NCI-H1417 treated with DMSO at 0.1 percent for 48 hours (cell line): ENCODE results near the gene POLR3A.
"Not testable (repeated sequence)": the region's sequence is repeated elsewhere in the genome, so short reads cannot be mapped to it uniquely, and the experiment has no call there.

Experiments used
- DNase-seq: peaks from one replicate; lab custom pipeline; 2025; lab: John Stamatoyannopoulos, UW

POLR3A gene

GRCh38 chr10:78019264-78019663 is 10.1 kb downstream of the POLR3A start:
- DNase-seq: no peak

- no peak for DNase-seq
These were observed 11.5 kb downstream of the POLR3A start for GRCh38 chr10:78017856-78018255.

GRCh38 chr10:78015546-78015945 is 13.8 kb downstream of the POLR3A start:
- no peak for DNase-seq

GRCh38 chr10:78013564-78013963 is 15.8 kb downstream of the POLR3A start:
- no peak for DNase-seq

GRCh38 chr10:78011065-78011464 is 18.2 kb downstream of the POLR3A start:
- DNase-seq: no peak

GRCh38 chr10:78010278-78010677 is 19.0 kb downstream of the POLR3A start:
- DNase-seq: no peak

- no peak for DNase-seq
These were observed 19.7 kb downstream of the POLR3A start for GRCh38 chr10:78009662-78010061.

- no peak for DNase-seq
These were observed 22.1 kb downstream of the POLR3A start for GRCh38 chr10:78007172-78007571.

GRCh38 chr10:78004215-78005026 is 24.9 kb downstream of the POLR3A start:
- DNase-seq: no peak

GRCh38 chr10:78002541-78003288 is 26.6 kb downstream of the POLR3A start:
- no peak for DNase-seq

- no peak for DNase-seq
These were observed 28.3 kb downstream of the POLR3A start for GRCh38 chr10:78000956-78001472.

GRCh38 chr10:78000206-78000605 is 29.1 kb downstream of the POLR3A start:
- no peak for DNase-seq

- DNase-seq: not testable (repeated sequence)
These were observed 30.5 kb downstream of the POLR3A start for GRCh38 chr10:77998780-77999179.

- DNase-seq: no peak
These were observed 35.7 kb downstream of the POLR3A start for GRCh38 chr10:77993620-77994019.

- DNase-seq: no peak
These were observed 40.1 kb downstream of the POLR3A start for GRCh38 chr10:77989081-77989724.

GRCh38 chr10:77987671-77988255 is 41.6 kb downstream of the POLR3A start:
- DNase-seq: no peak

- DNase-seq: no peak
These were observed 44.3 kb downstream of the POLR3A start for GRCh38 chr10:77984986-77985385.

GRCh38 chr10:77983384-77984341 is 45.7 kb downstream of the POLR3A start:
- no peak for DNase-seq

- no peak for DNase-seq
These were observed 48.0 kb downstream of the POLR3A start for GRCh38 chr10:77981281-77981680.

GRCh38 chr10:77979221-77979620 is 50.1 kb downstream of the POLR3A start:
- no peak for DNase-seq

- no peak for DNase-seq
These were observed 51.0 kb downstream of the POLR3A start for GRCh38 chr10:77978360-77978759.
